H1 (cell line): ENCODE data around the gene ARHGEF11. TPM values are rescaled to one million over a fixed set of nuclear protein-coding genes. Genes with fewer than 3 reads are reported as not detected.

ENCODE experiments used
- CTCF ChIA-PET: fragments of 300-600 bp; sonication (Branson Sonifier 250); formaldehyde crosslinking; loops from one replicate; lab custom pipeline; 2021; ENCODE audit not compliant: partially characterized antibody; lab: Charles Lee
- POLR2A ChIA-PET: fragments of 300-600 bp; sonication (Branson Sonifier 250); formaldehyde crosslinking; loops from one replicate; lab custom pipeline; 2021; ENCODE audit warnings: inconsistent platforms; ENCODE audit not compliant: partially characterized antibody; lab: Charles Lee
- DNase-seq, 2 experiments: peaks; one replicate each; pipeline versions ENCODE4 v3.0.0 to v3.0.0-alpha.2; 2010 to 2022; ENCODE audit warnings: low spot score in 2 of 2, low read depth in 1 of 2, mixed read lengths in 1 of 2
- FAIRE-seq: peaks from 2 replicates; lab custom pipeline; 2011; peaks lifted over from hg19 to GRCh38; lab: Jason Lieb, UNC
- H2AFZ ChIP-seq: 2 replicates; pipeline ENCODE4 v1.8.1; 2012; ENCODE audit warnings: low read length, inconsistent platforms
- H2AK5ac ChIP-seq: 2 replicates; pipeline ENCODE4 v1.6.1; 2013; ENCODE audit warnings: low read depth, low read length
- H2BK120ac ChIP-seq: replicated peaks from 2 replicates; pipeline ENCODE3; 2013; ENCODE audit warnings: low read depth, low read length, inconsistent platforms
- H2BK12ac ChIP-seq: 2 replicates; pipeline ENCODE4 v1.6.1; 2013; ENCODE audit warnings: low read depth, low read length
- H2BK15ac ChIP-seq: 2 replicates; pipeline ENCODE4 v1.6.1; 2013; ENCODE audit warnings: low read length
- H2BK20ac ChIP-seq: 2 replicates; pipeline ENCODE4 v1.6.1; 2013; ENCODE audit warnings: low read length
- H2BK5ac ChIP-seq: 2 replicates; pipeline ENCODE4 v1.6.1; 2013; ENCODE audit warnings: low read depth, low read length
- H3K14ac ChIP-seq: 2 replicates; pipeline ENCODE4 v1.6.1; 2013; ENCODE audit warnings: inconsistent platforms; ENCODE audit not compliant: insufficient read length
- H3K18ac ChIP-seq: 2 replicates; pipeline ENCODE4 v1.6.1; 2013; ENCODE audit warnings: low read length; ENCODE audit errors: extremely low read depth
- H3K23ac ChIP-seq: 2 replicates; pipeline ENCODE4 v1.6.1; 2013; ENCODE audit warnings: inconsistent platforms; ENCODE audit not compliant: insufficient read length
- H3K23me2 ChIP-seq: 2 replicates; pipeline ENCODE4 v1.6.1; 2013; ENCODE audit warnings: low read depth, low read length
- H3K27ac ChIP-seq: 2 replicates; pipeline ENCODE4 v1.6.1; 2011; ENCODE audit warnings: low read depth, low read length, inconsistent platforms
- H3K27me3 ChIP-seq, 4 experiments: replicated peaks in 1 of 4; 1 replicate in 1 of 4; 2 replicates in 3 of 4; pipeline versions ENCODE4 v1.6.1 to v1.8.1; 2011 to 2013; ENCODE audit warnings: low read length in 3 of 4, mild to moderate bottlenecking in 3 of 4, inconsistent platforms in 2 of 4, mixed read lengths in 2 of 4, moderate library complexity in 1 of 4; ENCODE audit not compliant: control insufficient read depth in 3 of 4, insufficient read depth in 3 of 4; ENCODE audit errors: extremely low read depth in 1 of 4
- H3K36me3 ChIP-seq, 4 experiments: 2 replicates each; pipeline versions ENCODE4 v1.6.1 to v1.8.1; 2011 to 2013; ENCODE audit warnings: mild to moderate bottlenecking in 4 of 4, low read length in 3 of 4, moderate library complexity in 2 of 4, control low read depth in 1 of 4, inconsistent platforms in 1 of 4; ENCODE audit not compliant: insufficient read depth in 4 of 4, control insufficient read depth in 2 of 4
- H3K4ac ChIP-seq: replicated peaks from 2 replicates; pipeline ENCODE3; 2013; ENCODE audit warnings: low read length, low read depth, mixed read lengths, inconsistent platforms; ENCODE audit not compliant: insufficient read length
- H3K4me1 ChIP-seq, 4 experiments: replicated peaks in 1 of 4; 1 replicate in 1 of 4; 2 replicates in 3 of 4; pipeline versions ENCODE4 v1.6.1 to v1.8.1; 2011 to 2013; ENCODE audit warnings: low read length in 3 of 4, inconsistent platforms in 2 of 4, mixed read lengths in 1 of 4; ENCODE audit not compliant: insufficient read depth in 4 of 4, control insufficient read depth in 3 of 4
- H3K4me2 ChIP-seq, 2 experiments: 2 replicates each; pipeline versions ENCODE4 v1.6.1 to v1.8.1; 2011 to 2013; ENCODE audit warnings: low read depth in 2 of 2, low read length in 2 of 2, control low read depth in 1 of 2, inconsistent platforms in 1 of 2, mild to moderate bottlenecking in 1 of 2; ENCODE audit not compliant: insufficient read depth in 1 of 2
- H3K4me3 ChIP-seq, 4 experiments: fragments of 200-600, 300-600 bp in 1 of 4; sonication (generic), shearing (Covaris generic), sonication (Bioruptor Twin) in 1 of 4; 2 replicates each; pipeline versions ENCODE4 v1.5.1 to v1.8.1; 2011 to 2016; ENCODE audit warnings: low read length in 4 of 4, low read depth in 3 of 4, control low read depth in 2 of 4, inconsistent platforms in 2 of 4, mild to moderate bottlenecking in 2 of 4, mixed read lengths in 1 of 4, moderate library complexity in 1 of 4; ENCODE audit not compliant: insufficient read depth in 2 of 4; ENCODE audit errors: extremely low read depth in 1 of 4
- H3K56ac ChIP-seq: replicated peaks from 2 replicates; pipeline ENCODE3; 2013; ENCODE audit warnings: low read depth, mild to moderate bottlenecking, mixed read lengths, low read length, inconsistent platforms; ENCODE audit not compliant: insufficient read length
- H3K79me1 ChIP-seq: 2 replicates; pipeline ENCODE4 v1.6.1; 2013; ENCODE audit warnings: low read depth, low read length, control low read depth
- H3K79me2 ChIP-seq, 2 experiments: 2 replicates each; pipeline versions ENCODE4 v1.6.1 to v1.8.1; 2012 to 2013; ENCODE audit warnings: low read length in 2 of 2, mild to moderate bottlenecking in 2 of 2, inconsistent platforms in 1 of 2; ENCODE audit not compliant: insufficient read depth in 2 of 2, control insufficient read depth in 1 of 2
- H3K9ac ChIP-seq, 4 experiments: replicated peaks in 1 of 4; 1 replicate in 1 of 4; 2 replicates in 3 of 4; pipeline versions ENCODE4 v1.6.1 to v1.8.1; 2011 to 2013; ENCODE audit warnings: low read depth in 3 of 4, low read length in 3 of 4, control low read depth in 2 of 4, mild to moderate bottlenecking in 2 of 4, moderate library complexity in 2 of 4, inconsistent platforms in 1 of 4; ENCODE audit errors: extremely low read depth in 1 of 4
- H3K9me3 ChIP-seq, 2 experiments: 2 replicates each; pipeline versions ENCODE4 v1.6.1 to v1.8.1; 2012 to 2013; ENCODE audit warnings: mild to moderate bottlenecking in 2 of 2, moderate library complexity in 2 of 2, control low read depth in 1 of 2, inconsistent platforms in 1 of 2, low read depth in 1 of 2, low read length in 1 of 2, mixed read lengths in 1 of 2; ENCODE audit not compliant: insufficient read depth in 2 of 2
- H4K20me1 ChIP-seq, 2 experiments: replicated peaks in 1 of 2; 2 replicates each; pipeline versions ENCODE3 to v1.8.1; 2011 to 2013; ENCODE audit warnings: inconsistent platforms in 2 of 2, low read length in 2 of 2, mild to moderate bottlenecking in 1 of 2; ENCODE audit not compliant: insufficient read depth in 2 of 2, control insufficient read depth in 1 of 2
- H4K5ac ChIP-seq: 2 replicates; pipeline ENCODE4 v1.6.1; 2013; ENCODE audit warnings: low read length, low read depth, mixed read lengths, inconsistent platforms; ENCODE audit not compliant: insufficient read length
- H4K8ac ChIP-seq: 2 replicates; pipeline ENCODE4 v1.8.0; 2013; ENCODE audit warnings: mild to moderate bottlenecking, moderate library complexity, low read length, inconsistent platforms; ENCODE audit not compliant: insufficient read depth; ENCODE audit errors: extremely low read depth
- H4K91ac ChIP-seq: replicated peaks from 2 replicates; pipeline ENCODE3; 2013; ENCODE audit warnings: low read length, mixed read lengths, inconsistent platforms; ENCODE audit not compliant: insufficient read length
- ATF2 ChIP-seq: IDR thresholded peaks from 2 replicates; pipeline ENCODE4 v1.6.1; 2012; ENCODE audit warnings: low read length, inconsistent platforms
- BACH1 ChIP-seq: IDR thresholded peaks from 2 replicates; pipeline ENCODE4 v1.6.1; 2012; ENCODE audit warnings: low read length, improper control_type of control experiment
- BRCA1 ChIP-seq: IDR thresholded peaks from 2 replicates; pipeline ENCODE4 v1.6.1; 2012; ENCODE audit warnings: low read depth, low read length, improper control_type of control experiment
- CBX8 ChIP-seq: fragments of 300-800, 300-1000 bp; sonication (generic); IDR thresholded peaks from 2 replicates; pipeline ENCODE4 v1.7.1; 2016; ENCODE audit warnings: low read depth, low read length, borderline replicate concordance
- CEBPB ChIP-seq: IDR thresholded peaks from 2 replicates; pipeline ENCODE4 v1.6.1; 2012; ENCODE audit warnings: low read depth, low read length
- GTF2F1 ChIP-seq: IDR thresholded peaks from 2 replicates; pipeline ENCODE4 v1.6.1; 2012; ENCODE audit warnings: low read depth, low read length, improper control_type of control experiment, borderline replicate concordance
- JUND ChIP-seq: IDR thresholded peaks from 2 replicates; pipeline ENCODE4 v1.6.1; 2011; ENCODE audit warnings: mild to moderate bottlenecking, improper control_type of control experiment, low read length
- NANOG ChIP-seq: IDR thresholded peaks from 2 replicates; pipeline ENCODE4 v1.6.1; 2011; ENCODE audit warnings: low read length, low read depth, mild to moderate bottlenecking, inconsistent platforms; ENCODE audit not compliant: insufficient read depth, poor library complexity, severe bottlenecking
- PHF8 ChIP-seq: fragments of 200-600 bp; sonication (generic); conservative IDR thresholded peaks from 2 replicates; pipeline ENCODE4 v1.7.1; 2012; ENCODE audit warnings: low read depth, mild to moderate bottlenecking, inconsistent platforms, low read length, moderate library complexity
- POLR2A ChIP-seq, 2 experiments: IDR thresholded peaks; 1 replicate in 1 of 2; 2 replicates in 1 of 2; pipeline ENCODE4 v1.6.1; 2011; ENCODE audit warnings: low read depth in 2 of 2, low read length in 2 of 2, mild to moderate bottlenecking in 2 of 2; ENCODE audit errors: control extremely low read depth in 1 of 2
- SIX5 ChIP-seq: IDR thresholded peaks from 2 replicates; pipeline ENCODE4 v1.6.1; 2011; ENCODE audit warnings: mild to moderate bottlenecking, low read depth, low read length
- USF2 ChIP-seq: IDR thresholded peaks from 2 replicates; pipeline ENCODE4 v1.6.1; 2011; ENCODE audit warnings: low read length, improper control_type of control experiment
- WGBS, 2 experiments: shearing (Covaris generic) in 1 of 2; methylation state at CpG; one replicate each; pipeline versions ENCODE4 v1.1.6 to v1.1.7; 2013 to 2015; ENCODE audit warnings: low lambda C conversion rate in 2 of 2, mixed read lengths in 2 of 2, inconsistent platforms in 1 of 2, low coverage in 1 of 2, missing lambda C conversion rate in 1 of 2; ENCODE audit not compliant: insufficient replicate concordance in 2 of 2, insufficient coverage in 1 of 2, insufficient read length in 1 of 2; ENCODE audit errors: extremely low coverage in 1 of 2, missing lambda C conversion rate in 1 of 2; 5-methylcytosine and 5-hydroxymethylcytosine counted together
- polyA plus RNA-seq, 7 experiments: library from polyadenylated mRNA; depleted of rRNA in 3 of 7; stranded (reverse) in 5 of 7; unstranded in 2 of 7; fragments of >200 nt in 5 of 7; fragments of 200-250 nt in 2 of 7; gene quantifications; 1 replicate in 5 of 7; 2 replicates in 1 of 7; 4 replicates in 1 of 7; pipeline versions ENCODE4 v1.2.1 to v1.2.3, GENCODE V29; 2011 to 2013; ENCODE audit warnings: missing spikeins in 2 of 7, mixed read lengths in 2 of 7
- total RNA-seq: library from RNA; stranded (reverse); fragmentation: NEBNext Ultra II Directional; extraction: Animal tissue kit (Norgen Biotek cat#: 25700); gene quantifications from 2 replicates; pipeline ENCODE4 v1.2.1, GENCODE V29; 2021

Gene ARHGEF11
- total and polyA plus RNA-seq, 2 of the 8 experiments (the other 6 are each of a cell fraction or from before 2014, with no cell fraction given): 19.9 to 33.1 TPM

- Histone ChIP-seq H3K9me3 (no peaks in the 10 kb centered on the region), H3K79me1 (peaks cover 12% of the 10 kb centered on the region; the same call in 1 of the 2 replicates), H2BK5ac (peak overlapping the region; percentile 53; the same call in 1 of the 2 replicates), H3K4me1 (peaks cover 0 to 8% (median 4%) of the 10 kb centered on the region in 4 experiments; a peak in 4 of 7 replicates), H2BK20ac (no peak overlapping the region), H4K5ac (no peak overlapping the region), H3K4me3 (no peak overlapping the region), H3K9ac (no peak overlapping the region), H3K23me2 (no peaks in the 10 kb centered on the region), H4K8ac (no peak overlapping the region), H3K14ac (no peak overlapping the region), H3K18ac (no peak overlapping the region), H4K20me1 (peaks cover 2 to 13% of the 10 kb centered on the region in 2 experiments), H2AK5ac (no peak overlapping the region), H3K27ac (no peak overlapping the region), H2BK15ac (no peak overlapping the region), H3K4ac (no peak overlapping the region), H3K56ac (no peak overlapping the region), H2BK120ac (no peak overlapping the region), H4K91ac (no peak overlapping the region), H3K79me2 (peaks cover 6 to 50% of the 10 kb centered on the region in 2 experiments; a peak in 3 of 4 replicates), H3K27me3 (no peaks in the 10 kb centered on the region), H2BK12ac (no peak overlapping the region), H3K4me2 (no peak overlapping the region), H3K36me3 (no peaks in the 10 kb centered on the region), H2AFZ (no peak overlapping the region), H3K23ac (no peak overlapping the region)
- no peak for DNase-seq
- no peak for FAIRE-seq
- ChIA-PET POLR2A (no interaction called here), CTCF (interaction anchor here (0.7 to 2.1 kb wide), 7 partner anchors 11 to 381 kb away, joined by 3 to 11 read pairs (median 4); no protein-coding TSS in a partner anchor)
- 97% methylated on average over 3 of the region's 3 CpGs; no CpG with 5 or more reads in 1 of the 2 experiments for WGBS, 2 experiments
- no peak for TF ChIP-seq CBX8
- no peak for TF ChIP-seq POLR2A (IDR thresholded peaks at IDR 0.05; ENCODE audit: control extremely low read depth in 1 of 2, low read depth in 2 of 2, low read length in 2 of 2)
- TF ChIP-seq JUND: no peak
- no peak for TF ChIP-seq GTF2F1
- TF ChIP-seq BRCA1: no peak
- TF ChIP-seq BACH1: no peak
- no peak for TF ChIP-seq SIX5
- TF ChIP-seq NANOG: no peak
- no peak for TF ChIP-seq CEBPB
- no peak for TF ChIP-seq ATF2
- TF ChIP-seq USF2: no peak
- TF ChIP-seq PHF8: no peak
These were observed 47.2 kb downstream of the ARHGEF11 start for GRCh38 chr1:156998301-156998700.
